22Rv1 (cell line): Measurements from ENCODE around the gene IFNG-AS1.

ENCODE experiments used
- CTCF ChIP-seq: fragments of 450-650 bp; IDR thresholded peaks from 2 replicates; pipeline ENCODE4 v1.5.1; 2017; ENCODE audit warnings: mild to moderate bottlenecking
- ZFX ChIP-seq: fragments of 450-650 bp; IDR thresholded peaks from 2 replicates; pipeline ENCODE4 v1.6.1; 2017; ENCODE audit warnings: antibody characterized with exemption, borderline replicate concordance

GRCh38 chr12:67944093-67944492 is 45.2 kb upstream of the IFNG-AS1 start:
- TF ChIP-seq CTCF = no peak
- TF ChIP-seq ZFX = no peak
